HEK293 (cell line): ENCODE results near the gene GASK1B.

ENCODE experiments used
- CTCF ChIA-PET: fragments of 350-600 bp; formaldehyde crosslinking; extraction: SDS; loops from one replicate; lab custom pipeline; 2021; ENCODE audit warnings: antibody characterized with exemption; lab: Yijun Ruan, JAX
- POLR2A ChIA-PET: fragments of 300-600 bp; formaldehyde crosslinking; extraction: SDS; loops from one replicate; lab custom pipeline; 2020; ENCODE audit warnings: antibody characterized with exemption, inconsistent platforms; lab: Yijun Ruan, JAX
- H3K27ac ChIP-seq: fragments of 200-500 bp; sonication (Bioruptor generic); 2 replicates; pipeline ENCODE4 v1.5.1; 2014; ENCODE audit warnings: low read depth, low read length, control low read depth, inconsistent platforms; ENCODE audit errors: extremely low read depth
- H3K36me3 ChIP-seq, 2 experiments: fragments of 200-500 bp in 1 of 2; sonication (Bioruptor generic) in 1 of 2; 1 replicate in 1 of 2; 2 replicates in 1 of 2; pipeline ENCODE4 v1.5.1; 2014 to 2017; ENCODE audit warnings: inconsistent platforms in 2 of 2, low read length in 2 of 2; ENCODE audit not compliant: control insufficient read depth in 2 of 2, insufficient read depth in 1 of 2
- H3K4me1 ChIP-seq: fragments of 200-500 bp; sonication (Bioruptor generic); 2 replicates; pipeline ENCODE4 v1.5.1; 2014; ENCODE audit warnings: mild to moderate bottlenecking, low read length, inconsistent platforms; ENCODE audit not compliant: control insufficient read depth, insufficient read depth
- H3K4me3 ChIP-seq: 2 replicates; pipeline ENCODE4 v1.5.1; 2011; ENCODE audit warnings: low read depth, mild to moderate bottlenecking, control low read depth, low read length, moderate library complexity
- H3K9me3 ChIP-seq: fragments of 200-500 bp; sonication (Bioruptor generic); 2 replicates; pipeline ENCODE4 v1.5.1; 2014; ENCODE audit warnings: low read depth, low read length, inconsistent platforms; ENCODE audit not compliant: control insufficient read depth, insufficient read depth
- FEZF1 ChIP-seq: fragments of 450-650 bp; formaldehyde crosslinking; IDR thresholded peaks from 2 replicates; pipeline ENCODE4 v1.5.1; 2016; ENCODE audit warnings: missing biosample characterization, missing genetic modification characterization
- GFI1B ChIP-seq: fragments of 450-650 bp; formaldehyde crosslinking; IDR thresholded peaks from 2 replicates; pipeline ENCODE4 v1.5.1; 2016; ENCODE audit warnings: missing biosample characterization, missing genetic modification characterization
- MZF1 ChIP-seq: fragments of 450-650 bp; formaldehyde crosslinking; IDR thresholded peaks from 2 replicates; pipeline ENCODE4 v1.5.1; 2017; ENCODE audit warnings: missing biosample characterization, missing genetic modification characterization, borderline replicate concordance
- PRDM1 ChIP-seq: fragments of 450-650 bp; formaldehyde crosslinking; IDR thresholded peaks from 2 replicates; pipeline ENCODE4; 2016; ENCODE audit warnings: missing biosample characterization, missing genetic modification characterization
- REPIN1 ChIP-seq: fragments of 450-650 bp; formaldehyde crosslinking; IDR thresholded peaks from 2 replicates; pipeline ENCODE4 v1.5.1; 2017; ENCODE audit warnings: missing biosample characterization, missing genetic modification characterization, low read depth
- SP2 ChIP-seq: fragments of 450-650 bp; formaldehyde crosslinking; IDR thresholded peaks from 2 replicates; pipeline ENCODE4 v1.5.1; 2016; ENCODE audit warnings: missing biosample characterization, missing genetic modification characterization
- YY2 ChIP-seq: fragments of 450-650 bp; formaldehyde crosslinking; IDR thresholded peaks from 2 replicates; pipeline ENCODE4 v1.5.1; 2016; ENCODE audit warnings: missing biosample characterization, missing genetic modification characterization
- ZFP41 ChIP-seq: fragments of 450-650 bp; formaldehyde crosslinking; IDR thresholded peaks from 2 replicates; pipeline ENCODE4 v1.5.1; 2016; ENCODE audit warnings: missing biosample characterization, missing genetic modification characterization, borderline replicate concordance
- ZNF175 ChIP-seq: fragments of 450-650 bp; formaldehyde crosslinking; IDR thresholded peaks from 2 replicates; pipeline ENCODE4 v1.5.1; 2016; ENCODE audit warnings: missing biosample characterization, missing genetic modification characterization
- ZNF248 ChIP-seq: fragments of 450-650 bp; formaldehyde crosslinking; IDR thresholded peaks from 2 replicates; pipeline ENCODE4 v1.5.1; 2017; ENCODE audit warnings: missing biosample characterization, missing genetic modification characterization
- ZNF366 ChIP-seq: fragments of 450-650 bp; formaldehyde crosslinking; conservative IDR thresholded peaks from 2 replicates; pipeline ENCODE4 v1.5.1; 2016; ENCODE audit warnings: missing biosample characterization, missing genetic modification characterization
- ZNF416 ChIP-seq: fragments of 450-650 bp; formaldehyde crosslinking; IDR thresholded peaks from 2 replicates; pipeline ENCODE4 v1.5.1; 2016; ENCODE audit warnings: missing biosample characterization, missing genetic modification characterization
- ZNF510 ChIP-seq: fragments of 450-650 bp; formaldehyde crosslinking; IDR thresholded peaks from 2 replicates; pipeline ENCODE4 v1.5.1; 2018; ENCODE audit warnings: mild to moderate bottlenecking, missing genetic modification characterization, missing biosample characterization; ENCODE audit not compliant: insufficient replicate concordance
- ZNF530 ChIP-seq: fragments of 450-650 bp; formaldehyde crosslinking; IDR thresholded peaks from 2 replicates; pipeline ENCODE4 v1.5.1; 2016; ENCODE audit warnings: low read depth, missing biosample characterization, missing genetic modification characterization
- ZNF555 ChIP-seq: fragments of 450-650 bp; formaldehyde crosslinking; conservative IDR thresholded peaks from 2 replicates; pipeline ENCODE4 v1.5.1; 2017; ENCODE audit warnings: missing biosample characterization, mild to moderate bottlenecking, missing genetic modification characterization, inconsistent platforms
- ZNF658 ChIP-seq: fragments of 450-650 bp; formaldehyde crosslinking; IDR thresholded peaks from 2 replicates; pipeline ENCODE4; 2016; ENCODE audit warnings: missing biosample characterization, missing genetic modification characterization
- ZNF660 ChIP-seq: fragments of 450-650 bp; IDR thresholded peaks from 2 replicates; pipeline ENCODE4 v1.5.1; 2018; ENCODE audit warnings: missing biosample characterization, mild to moderate bottlenecking, missing genetic modification characterization
- ZNF785 ChIP-seq: fragments of 450-650 bp; formaldehyde crosslinking; IDR thresholded peaks from 2 replicates; pipeline ENCODE4 v1.5.1; 2016; ENCODE audit warnings: missing biosample characterization, missing genetic modification characterization
- TF ChIP-seq, protein P1 (sequence below): fragments of 450-650 bp; formaldehyde crosslinking; conservative IDR thresholded peaks from 2 replicates; pipeline ENCODE4 v1.5.1; 2016; ENCODE audit warnings: low read depth, missing biosample characterization, missing genetic modification characterization
- TF ChIP-seq, protein P2 (sequence below): fragments of 450-650 bp; formaldehyde crosslinking; IDR thresholded peaks from 2 replicates; pipeline ENCODE4 v1.5.1; 2016; ENCODE audit warnings: missing biosample characterization, missing genetic modification characterization
- TF ChIP-seq, protein P3 (sequence below): fragments of 450-650 bp; formaldehyde crosslinking; IDR thresholded peaks from 2 replicates; pipeline ENCODE4 v1.5.1; 2016; ENCODE audit warnings: missing biosample characterization, missing genetic modification characterization
- TF ChIP-seq, protein P4 (sequence below): fragments of 450-650 bp; formaldehyde crosslinking; IDR thresholded peaks from 2 replicates; pipeline ENCODE4 v1.5.1; 2016; ENCODE audit warnings: missing biosample characterization, missing genetic modification characterization, borderline replicate concordance

GASK1B gene

DNA sequence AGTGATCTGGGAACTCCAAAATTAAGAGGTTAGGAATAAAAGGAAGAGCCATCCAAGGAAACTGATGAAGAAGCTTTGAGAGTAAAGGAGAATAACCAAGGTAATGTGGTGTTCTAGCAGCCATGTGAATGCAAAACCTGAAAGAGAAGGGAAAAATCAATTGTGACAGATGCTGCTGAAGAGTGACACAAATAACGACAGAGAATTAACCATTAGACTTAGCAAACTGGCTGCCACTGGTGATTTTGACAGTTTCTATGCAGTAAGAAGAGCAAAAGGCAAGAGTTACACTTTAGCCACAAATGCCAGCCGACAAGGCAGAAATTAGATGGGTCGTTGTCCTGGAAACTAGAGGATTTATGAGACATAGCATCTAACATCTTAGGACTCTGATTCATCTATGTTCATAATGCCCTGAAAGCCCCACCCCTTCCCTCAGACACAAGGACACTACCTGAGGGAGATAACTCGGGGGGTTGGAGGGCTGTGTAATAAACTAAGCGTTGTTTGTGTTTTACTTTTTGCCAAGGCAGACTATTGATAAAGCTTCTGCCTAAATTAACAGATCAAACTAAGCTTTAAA lies 24.5 kb upstream of the GASK1B start:
- H3K4me3 ChIP-seq, result no peak overlapping the region
- no peaks in the 10 kb centered on the region for H3K9me3 ChIP-seq
- no peaks in the 10 kb centered on the region for H3K4me1 ChIP-seq
- no peak overlapping the region for H3K27ac ChIP-seq
- H3K36me3 ChIP-seq, result no peaks in the 10 kb centered on the region
- CTCF ChIA-PET, result interaction anchor here (0.6 to 9.0 kb wide), 3 partner anchors 11 to 57 kb away, joined by 3 to 52 read pairs (median 4); no protein-coding TSS in a partner anchor
- TF ChIP-seq PRDM1 (no peak), ZNF530 (no peak), FEZF1 (no peak), GFI1B (no peak), ZNF248 (tag by site-specific recombination) (no peak), MZF1 (tag by site-specific recombination) (no peak), ZNF416 (tag by site-specific recombination) (no peak), SP2 (tag by site-specific recombination) (no peak), ZFP41 (tag by site-specific recombination) (no peak), ZNF555 (tag by site-specific recombination) (no peak), REPIN1 (no peak), ZNF660 (no peak), ZNF366 (tag by site-specific recombination) (no peak)
- TF ChIP-seq, protein P1, sequence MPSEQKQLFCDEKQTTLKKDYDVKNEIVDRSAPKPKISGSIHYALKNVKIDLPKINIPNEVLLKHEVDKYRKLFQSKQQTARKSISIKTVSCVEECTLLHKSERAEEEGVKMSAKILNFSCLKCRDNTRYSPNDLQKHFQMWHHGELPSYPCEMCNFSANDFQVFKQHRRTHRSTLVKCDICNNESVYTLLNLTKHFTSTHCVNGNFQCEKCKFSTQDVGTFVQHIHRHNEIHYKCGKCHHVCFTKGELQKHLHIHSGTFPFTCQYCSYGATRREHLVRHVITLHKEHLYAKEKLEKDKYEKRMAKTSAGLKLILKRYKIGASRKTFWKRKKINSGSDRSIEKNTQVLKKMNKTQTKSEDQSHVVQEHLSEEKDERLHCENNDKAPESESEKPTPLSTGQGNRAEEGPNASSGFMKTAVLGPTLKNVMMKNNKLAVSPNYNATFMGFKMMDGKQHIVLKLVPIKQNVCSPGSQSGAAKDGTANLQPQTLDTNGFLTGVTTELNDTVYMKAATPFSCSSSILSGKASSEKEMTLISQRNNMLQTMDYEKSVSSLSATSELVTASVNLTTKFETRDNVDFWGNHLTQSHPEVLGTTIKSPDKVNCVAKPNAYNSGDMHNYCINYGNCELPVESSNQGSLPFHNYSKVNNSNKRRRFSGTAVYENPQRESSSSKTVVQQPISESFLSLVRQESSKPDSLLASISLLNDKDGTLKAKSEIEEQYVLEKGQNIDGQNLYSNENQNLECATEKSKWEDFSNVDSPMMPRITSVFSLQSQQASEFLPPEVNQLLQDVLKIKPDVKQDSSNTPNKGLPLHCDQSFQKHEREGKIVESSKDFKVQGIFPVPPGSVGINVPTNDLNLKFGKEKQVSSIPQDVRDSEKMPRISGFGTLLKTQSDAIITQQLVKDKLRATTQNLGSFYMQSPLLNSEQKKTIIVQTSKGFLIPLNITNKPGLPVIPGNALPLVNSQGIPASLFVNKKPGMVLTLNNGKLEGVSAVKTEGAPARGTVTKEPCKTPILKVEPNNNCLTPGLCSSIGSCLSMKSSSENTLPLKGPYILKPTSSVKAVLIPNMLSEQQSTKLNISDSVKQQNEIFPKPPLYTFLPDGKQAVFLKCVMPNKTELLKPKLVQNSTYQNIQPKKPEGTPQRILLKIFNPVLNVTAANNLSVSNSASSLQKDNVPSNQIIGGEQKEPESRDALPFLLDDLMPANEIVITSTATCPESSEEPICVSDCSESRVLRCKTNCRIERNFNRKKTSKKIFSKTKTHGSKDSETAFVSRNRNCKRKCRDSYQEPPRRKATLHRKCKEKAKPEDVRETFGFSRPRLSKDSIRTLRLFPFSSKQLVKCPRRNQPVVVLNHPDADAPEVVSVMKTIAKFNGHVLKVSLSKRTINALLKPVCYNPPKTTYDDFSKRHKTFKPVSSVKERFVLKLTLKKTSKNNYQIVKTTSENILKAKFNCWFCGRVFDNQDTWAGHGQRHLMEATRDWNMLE (tag by site-specific recombination), result no peak
- TF ChIP-seq, protein P2, sequence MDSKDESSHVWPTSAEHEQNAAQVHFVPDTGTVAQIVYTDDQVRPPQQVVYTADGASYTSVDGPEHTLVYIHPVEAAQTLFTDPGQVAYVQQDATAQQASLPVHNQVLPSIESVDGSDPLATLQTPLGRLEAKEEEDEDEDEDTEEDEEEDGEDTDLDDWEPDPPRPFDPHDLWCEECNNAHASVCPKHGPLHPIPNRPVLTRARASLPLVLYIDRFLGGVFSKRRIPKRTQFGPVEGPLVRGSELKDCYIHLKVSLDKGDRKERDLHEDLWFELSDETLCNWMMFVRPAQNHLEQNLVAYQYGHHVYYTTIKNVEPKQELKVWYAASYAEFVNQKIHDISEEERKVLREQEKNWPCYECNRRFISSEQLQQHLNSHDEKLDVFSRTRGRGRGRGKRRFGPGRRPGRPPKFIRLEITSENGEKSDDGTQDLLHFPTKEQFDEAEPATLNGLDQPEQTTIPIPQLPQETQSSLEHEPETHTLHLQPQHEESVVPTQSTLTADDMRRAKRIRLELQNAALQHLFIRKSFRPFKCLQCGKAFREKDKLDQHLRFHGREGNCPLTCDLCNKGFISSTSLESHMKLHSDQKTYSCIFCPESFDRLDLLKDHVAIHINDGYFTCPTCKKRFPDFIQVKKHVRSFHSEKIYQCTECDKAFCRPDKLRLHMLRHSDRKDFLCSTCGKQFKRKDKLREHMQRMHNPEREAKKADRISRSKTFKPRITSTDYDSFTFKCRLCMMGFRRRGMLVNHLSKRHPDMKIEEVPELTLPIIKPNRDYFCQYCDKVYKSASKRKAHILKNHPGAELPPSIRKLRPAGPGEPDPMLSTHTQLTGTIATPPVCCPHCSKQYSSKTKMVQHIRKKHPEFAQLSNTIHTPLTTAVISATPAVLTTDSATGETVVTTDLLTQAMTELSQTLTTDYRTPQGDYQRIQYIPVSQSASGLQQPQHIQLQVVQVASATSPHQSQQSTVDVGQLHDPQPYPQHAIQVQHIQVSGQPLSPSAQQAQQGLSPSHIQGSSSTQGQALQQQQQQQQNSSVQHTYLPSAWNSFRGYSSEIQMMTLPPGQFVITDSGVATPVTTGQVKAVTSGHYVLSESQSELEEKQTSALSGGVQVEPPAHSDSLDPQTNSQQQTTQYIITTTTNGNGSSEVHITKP (tag by site-specific recombination), result no peak
- TF ChIP-seq, all 188 proteins: peak for 0
- POLR2A ChIA-PET, result no interaction called here

DNA sequence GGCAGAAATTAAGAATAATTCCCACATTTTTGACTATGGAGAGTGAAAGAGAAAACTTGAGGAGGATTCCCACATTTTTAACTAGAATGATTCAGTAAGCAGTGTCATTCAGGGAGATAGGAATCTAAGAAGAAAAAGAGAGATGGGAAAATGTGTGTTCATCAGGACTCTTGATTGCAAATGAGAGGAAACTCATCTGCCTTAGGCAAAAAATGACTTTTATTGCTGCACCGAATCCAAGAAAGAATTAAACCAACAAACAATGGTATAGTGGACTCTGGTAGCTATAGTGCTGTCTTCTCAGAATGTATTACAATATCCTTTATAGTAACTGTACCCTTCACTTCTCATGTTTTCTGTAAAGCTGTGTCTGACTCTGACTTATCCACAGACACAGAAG lies 22.5 kb upstream of the GASK1B start:
- Histone ChIP-seq H3K4me3 (no peak overlapping the region), H3K27ac (no peak overlapping the region), H3K9me3 (no peaks in the 10 kb centered on the region), H3K4me1 (no peaks in the 10 kb centered on the region), H3K36me3 (no peaks in the 10 kb centered on the region)
- POLR2A ChIA-PET, result interaction anchor here (0.6 kb wide), 1 partner anchor 192 kb away, joined by 3 read pairs; no protein-coding TSS in a partner anchor
- CTCF ChIA-PET, result interaction anchor here (0.8 to 9.0 kb wide), 2 partner anchors 59 to 1227 kb away, joined by 3 to 52 read pairs; no protein-coding TSS in a partner anchor
- TF ChIP-seq ZNF175, result no peak
- no peak for TF ChIP-seq ZNF510 (tag by site-specific recombination)
- no peak for TF ChIP-seq ZNF658
- no peak for TF ChIP-seq ZNF785 (tag by site-specific recombination)
- TF ChIP-seq YY2 (tag by site-specific recombination), result no peak
- TF ChIP-seq REPIN1, result no peak
- TF ChIP-seq, protein P3, sequence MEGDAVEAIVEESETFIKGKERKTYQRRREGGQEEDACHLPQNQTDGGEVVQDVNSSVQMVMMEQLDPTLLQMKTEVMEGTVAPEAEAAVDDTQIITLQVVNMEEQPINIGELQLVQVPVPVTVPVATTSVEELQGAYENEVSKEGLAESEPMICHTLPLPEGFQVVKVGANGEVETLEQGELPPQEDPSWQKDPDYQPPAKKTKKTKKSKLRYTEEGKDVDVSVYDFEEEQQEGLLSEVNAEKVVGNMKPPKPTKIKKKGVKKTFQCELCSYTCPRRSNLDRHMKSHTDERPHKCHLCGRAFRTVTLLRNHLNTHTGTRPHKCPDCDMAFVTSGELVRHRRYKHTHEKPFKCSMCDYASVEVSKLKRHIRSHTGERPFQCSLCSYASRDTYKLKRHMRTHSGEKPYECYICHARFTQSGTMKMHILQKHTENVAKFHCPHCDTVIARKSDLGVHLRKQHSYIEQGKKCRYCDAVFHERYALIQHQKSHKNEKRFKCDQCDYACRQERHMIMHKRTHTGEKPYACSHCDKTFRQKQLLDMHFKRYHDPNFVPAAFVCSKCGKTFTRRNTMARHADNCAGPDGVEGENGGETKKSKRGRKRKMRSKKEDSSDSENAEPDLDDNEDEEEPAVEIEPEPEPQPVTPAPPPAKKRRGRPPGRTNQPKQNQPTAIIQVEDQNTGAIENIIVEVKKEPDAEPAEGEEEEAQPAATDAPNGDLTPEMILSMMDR, result no peak
- TF ChIP-seq, protein P4, sequence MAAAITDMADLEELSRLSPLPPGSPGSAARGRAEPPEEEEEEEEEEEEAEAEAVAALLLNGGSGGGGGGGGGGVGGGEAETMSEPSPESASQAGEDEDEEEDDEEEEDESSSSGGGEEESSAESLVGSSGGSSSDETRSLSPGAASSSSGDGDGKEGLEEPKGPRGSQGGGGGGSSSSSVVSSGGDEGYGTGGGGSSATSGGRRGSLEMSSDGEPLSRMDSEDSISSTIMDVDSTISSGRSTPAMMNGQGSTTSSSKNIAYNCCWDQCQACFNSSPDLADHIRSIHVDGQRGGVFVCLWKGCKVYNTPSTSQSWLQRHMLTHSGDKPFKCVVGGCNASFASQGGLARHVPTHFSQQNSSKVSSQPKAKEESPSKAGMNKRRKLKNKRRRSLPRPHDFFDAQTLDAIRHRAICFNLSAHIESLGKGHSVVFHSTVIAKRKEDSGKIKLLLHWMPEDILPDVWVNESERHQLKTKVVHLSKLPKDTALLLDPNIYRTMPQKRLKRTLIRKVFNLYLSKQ (tag by site-specific recombination), result no peak
